HK-2 (cell line): ENCODE results near the gene IL23R.

Experiments used
- DNase-seq: peaks from one replicate; pipeline ENCODE4 v3.0.0-alpha.2; 2018; ENCODE audit not compliant: unreplicated experiment

IL23R gene

GRCh38 chr1:67148516-67149178 lies 17.6 kb upstream of the IL23R start:
- no peak for DNase-seq

GRCh38 chr1:67149179-67149770 lies 17.0 kb upstream of the IL23R start:
- peak; percentile 60 for DNase-seq

GRCh38 chr1:67150931-67151330 lies 15.3 kb upstream of the IL23R start:
- DNase-seq: no peak

GRCh38 chr1:67158401-67158800 lies 7.9 kb upstream of the IL23R start:
- DNase-seq: no peak

- no peak for DNase-seq
Observed at GRCh38 chr1:67159233-67159632, 7.0 kb upstream of the IL23R start.

- no peak for DNase-seq
Observed at GRCh38 chr1:67162954-67163353, 3.3 kb upstream of the IL23R start.

- DNase-seq: no peak
Observed at GRCh38 chr1:67165468-67166041, 699 bp upstream of the IL23R start.

- no peak for DNase-seq
Observed at GRCh38 chr1:67169496-67169895, 3.2 kb downstream of the IL23R start.

GRCh38 chr1:67169932-67170331 lies 3.7 kb downstream of the IL23R start:
- DNase-seq: no peak

- no peak for DNase-seq
Observed at GRCh38 chr1:67170751-67171573, 4.7 kb downstream of the IL23R start.

GRCh38 chr1:67171574-67171955 lies 5.3 kb downstream of the IL23R start:
- DNase-seq: no peak

GRCh38 chr1:67171978-67172377 lies 5.7 kb downstream of the IL23R start:
- no peak for DNase-seq

GRCh38 chr1:67173988-67174387 lies 7.7 kb downstream of the IL23R start:
- DNase-seq: no peak

GRCh38 chr1:67174716-67175284 lies 8.5 kb downstream of the IL23R start:
- DNase-seq: no peak

- no peak for DNase-seq
Observed at GRCh38 chr1:67175530-67176087, 9.4 kb downstream of the IL23R start.

GRCh38 chr1:67184838-67185421 lies 18.7 kb downstream of the IL23R start:
- DNase-seq: no peak

- no peak for DNase-seq
Observed at GRCh38 chr1:67188137-67188536, 21.9 kb downstream of the IL23R start.

- DNase-seq: no peak
Observed at GRCh38 chr1:67189953-67190352, 23.7 kb downstream of the IL23R start.

- no peak for DNase-seq
Observed at GRCh38 chr1:67190410-67190809, 24.2 kb downstream of the IL23R start.

GRCh38 chr1:67190942-67191341 lies 24.7 kb downstream of the IL23R start:
- no peak for DNase-seq

- no peak for DNase-seq
Observed at GRCh38 chr1:67191668-67192520, 25.6 kb downstream of the IL23R start.
